Endodermal cell (in vitro differentiated cells): ENCODE measurements around the gene SCRT2. TPM values are rescaled to one million over a fixed set of nuclear protein-coding genes. Genes with fewer than 3 reads are reported as not detected.
A peak's percentile ranks its signal among the peaks of the same experiment; 100 is the strongest.

Source experiments
- DNase-seq: peaks from one replicate; pipeline ENCODE4 v3.0.0-alpha.2; 2017
- H3K27ac ChIP-seq: 2 replicates; pipeline ENCODE4 v1.5.1; 2013; ENCODE audit warnings: mild to moderate bottlenecking, low read depth, low read length, moderate library complexity
- H3K27me3 ChIP-seq: 2 replicates; pipeline ENCODE4 v1.6.1; 2013; ENCODE audit warnings: mild to moderate bottlenecking, low read length, moderate library complexity; ENCODE audit not compliant: insufficient read depth, control insufficient read depth, poor library complexity, severe bottlenecking
- H3K36me3 ChIP-seq: 2 replicates; pipeline ENCODE4 v1.7.0; 2013; ENCODE audit warnings: mild to moderate bottlenecking, low read length, moderate library complexity; ENCODE audit not compliant: control insufficient read depth, insufficient read depth
- H3K4me1 ChIP-seq: one replicate; pipeline ENCODE4 v1.7.0; 2013; ENCODE audit warnings: low read length; ENCODE audit not compliant: control insufficient read depth, insufficient read depth
- H3K4me3 ChIP-seq: 2 replicates; pipeline ENCODE4 v1.5.1; 2013; ENCODE audit warnings: mild to moderate bottlenecking, low read length, moderate library complexity
- H3K9ac ChIP-seq: 2 replicates; pipeline ENCODE4 v1.6.1; 2013; ENCODE audit warnings: mild to moderate bottlenecking, low read length, moderate library complexity; ENCODE audit not compliant: poor library complexity, severe bottlenecking; ENCODE audit errors: extremely low read depth
- H3K9me3 ChIP-seq: 2 replicates; pipeline ENCODE4 v1.6.1; 2013; ENCODE audit warnings: mild to moderate bottlenecking, low read length, moderate library complexity; ENCODE audit not compliant: control insufficient read depth
- H3K27ac Mint-ChIP-seq: 2 replicates; pipeline ENCODE4 v1.8.0; 2020; ENCODE audit warnings: mixed read lengths
- H3K27me3 Mint-ChIP-seq: 2 replicates; pipeline ENCODE4 v1.8.0; 2021; ENCODE audit warnings: mild to moderate bottlenecking, mixed read lengths; ENCODE audit not compliant: insufficient read depth
- H3K36me3 Mint-ChIP-seq: 2 replicates; pipeline ENCODE4 v1.8.0; 2020; ENCODE audit warnings: low read depth, mixed read lengths
- H3K4me1 Mint-ChIP-seq: 2 replicates; pipeline ENCODE4 v1.8.0; 2020; ENCODE audit warnings: mixed read lengths
- H3K4me3 Mint-ChIP-seq: 2 replicates; pipeline ENCODE4 v1.8.0; 2020; ENCODE audit warnings: mild to moderate bottlenecking, moderate library complexity, mixed read lengths
- H3K9me3 Mint-ChIP-seq: 2 replicates; pipeline ENCODE4 v1.8.0; 2020; ENCODE audit warnings: mild to moderate bottlenecking, mixed read lengths
- CTCF ChIP-seq: fragments of 200-600 bp; sonication (generic); conservative IDR thresholded peaks from 2 replicates; pipeline ENCODE4 v1.5.0; 2021; ENCODE audit warnings: antibody characterized with exemption, mild to moderate bottlenecking
- WGBS, 2 experiments: methylation state at CpG; one replicate each; pipeline versions ENCODE4 v1.1.5 to v1.1.7; 2013; ENCODE audit warnings: missing lambda C conversion rate in 2 of 2, mixed read lengths in 1 of 2; ENCODE audit not compliant: insufficient coverage in 1 of 2, insufficient read length in 1 of 2; 5-methylcytosine and 5-hydroxymethylcytosine counted together
- total RNA-seq, 2 donors: library from RNA; stranded (reverse); fragmentation: NEBNext Ultra II Directional in 1 of 2; extraction: Animal tissue kit (Norgen Biotek cat#: 25700) in 1 of 2; gene quantifications; 2 replicates in 1 of 2; 3 replicates in 1 of 2; pipeline ENCODE4 v1.2.1, GENCODE V29; 2021

Gene SCRT2
- total RNA-seq, 2 donors from 2014 or later = not detected

- Mint-ChIP-seq H3K4me1 (peaks cover 7% of the 10 kb centered on the region), H3K36me3 (no peaks in the 10 kb centered on the region), H3K4me3 (no peak overlapping the region), H3K27ac (no peak overlapping the region), H3K9me3 (peaks cover 7% of the 10 kb centered on the region), H3K27me3 (peaks cover 20% of the 10 kb centered on the region)
- Histone ChIP-seq H3K9ac (no peak overlapping the region), H3K36me3 (no peaks in the 10 kb centered on the region), H3K27ac (no peak overlapping the region), H3K4me3 (no peak overlapping the region), H3K9me3 (peaks cover under 1% of the 10 kb centered on the region), H3K4me1 (no peaks in the 10 kb centered on the region), H3K27me3 (no peaks in the 10 kb centered on the region)
- no peak for TF ChIP-seq CTCF
- 90% methylated on average over 2 of the region's 2 CpGs; no CpG with 5 or more reads in 1 of the 2 experiments for WGBS, 2 experiments
- no peak for DNase-seq
Observed at GRCh38 chr20:714453-714852, 38.9 kb upstream of the SCRT2 start.

GRCh38 chr20:711576-711975 is 36.0 kb upstream of the SCRT2 start:
- Mint-ChIP-seq H3K9me3 (peaks cover 22% of the 10 kb centered on the region), H3K4me1 (peaks cover 7% of the 10 kb centered on the region), H3K27me3 (peaks cover 18% of the 10 kb centered on the region), H3K4me3 (no peak overlapping the region), H3K36me3 (peaks cover 4% of the 10 kb centered on the region), H3K27ac (no peak overlapping the region)
- TF ChIP-seq CTCF = no peak
- 96 to 100% methylated on average over 1 to 2 of the region's 2 CpGs for WGBS, 2 experiments
- DNase-seq = no peak
- Histone ChIP-seq H3K4me3 (no peak overlapping the region), H3K9ac (no peak overlapping the region), H3K27ac (no peak overlapping the region), H3K4me1 (no peaks in the 10 kb centered on the region), H3K36me3 (no peaks in the 10 kb centered on the region), H3K9me3 (peaks cover 22% of the 10 kb centered on the region), H3K27me3 (no peaks in the 10 kb centered on the region)

GRCh38 chr20:710780-711450 is 35.3 kb upstream of the SCRT2 start:
- Mint-ChIP-seq H3K9me3 (peaks cover 22% of the 10 kb centered on the region), H3K4me3 (no peak overlapping the region), H3K4me1 (peaks cover 9% of the 10 kb centered on the region), H3K27ac (no peak overlapping the region), H3K27me3 (peaks cover 18% of the 10 kb centered on the region), H3K36me3 (peaks cover 4% of the 10 kb centered on the region)
- Histone ChIP-seq H3K9me3 (peaks cover 22% of the 10 kb centered on the region), H3K4me3 (no peak overlapping the region), H3K27me3 (no peaks in the 10 kb centered on the region), H3K4me1 (no peaks in the 10 kb centered on the region), H3K27ac (peak overlapping the region; percentile 49), H3K36me3 (no peaks in the 10 kb centered on the region), H3K9ac (no peak overlapping the region)
- DNase-seq = no peak
- 92 to 94% methylated on average over 9 to 19 of the region's 19 CpGs for WGBS, 2 experiments
- TF ChIP-seq CTCF = no peak
